Coronary artery (tissue), 2 donors: ENCODE measurements around the gene PGRMC2.

Source experiments
- DNase-seq: peaks from one replicate; pipeline ENCODE4 v3.0.0-alpha.2; 2017; ENCODE audit warnings: low spot score
- H3K27ac ChIP-seq, 2 donors: fragments of 200-600 bp; sonication (generic); one replicate each; pipeline ENCODE4 v1.5.1; 2016 to 2019
- H3K4me3 ChIP-seq: fragments of 200-600 bp; sonication (generic); 2 replicates; pipeline ENCODE4 v1.5.1; 2016; ENCODE audit warnings: mild to moderate bottlenecking, moderate library complexity
- CTCF ChIP-seq: fragments of 200-600 bp; sonication (generic); IDR thresholded peaks from one replicate; pipeline ENCODE4 v1.5.1; 2019; ENCODE audit warnings: antibody characterized with exemption

The PGRMC2 gene

DNA sequence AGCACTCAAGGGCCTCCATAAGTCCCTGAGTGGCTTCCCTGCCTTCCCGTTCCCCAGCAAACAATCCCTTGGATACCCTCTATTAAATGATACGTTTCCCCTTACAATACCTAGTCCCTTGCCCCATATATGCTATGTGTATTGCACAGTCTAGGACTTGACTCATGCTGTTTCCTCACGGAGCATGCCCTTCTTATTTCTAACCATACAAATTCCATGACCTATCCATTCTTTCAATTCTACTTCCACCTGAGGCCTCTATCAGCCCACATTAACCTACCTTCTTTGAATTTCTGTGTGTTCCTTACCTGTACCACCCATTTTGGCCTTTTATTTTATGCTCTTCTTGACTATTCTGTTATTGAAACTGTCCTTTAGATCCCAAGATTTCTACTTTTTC is 2.9 kb upstream of the PGRMC2 start:
- DNase-seq, result no peak
- H3K4me3 ChIP-seq, result no peak overlapping the region
- H3K27ac ChIP-seq, result no peak overlapping the region
- no peak for TF ChIP-seq CTCF

DNA sequence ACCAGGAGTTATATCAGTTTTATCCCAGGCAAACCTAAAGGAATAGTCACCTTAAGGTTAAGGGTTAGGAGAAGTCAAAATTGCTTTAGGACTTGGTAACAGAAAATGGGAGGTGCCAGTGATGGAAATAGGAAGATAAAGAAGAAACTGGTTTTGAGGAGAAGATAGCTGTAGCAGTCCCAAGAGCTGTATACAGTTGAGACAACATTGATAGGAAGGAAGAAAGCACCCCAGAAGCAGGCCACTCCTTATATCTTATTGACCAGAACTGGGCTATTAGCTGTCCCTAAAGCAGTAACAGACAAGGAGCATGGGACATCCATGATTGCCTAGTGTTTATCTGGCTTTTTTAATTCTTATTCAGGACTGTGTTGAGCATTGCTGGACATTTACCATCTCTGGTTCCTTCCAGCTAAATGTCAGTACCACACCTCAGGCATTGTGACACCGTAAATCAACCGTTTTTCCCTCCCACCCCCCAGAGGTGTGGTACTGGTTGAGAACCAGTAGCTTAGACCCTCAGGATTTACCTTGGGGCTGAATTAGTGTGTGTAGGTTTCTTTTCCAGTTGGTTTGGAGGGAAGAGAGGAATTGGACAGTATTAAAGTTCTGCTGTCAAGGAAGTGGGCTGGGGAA is 2.0 kb upstream of the PGRMC2 start:
- Histone ChIP-seq H3K4me3 (no peak overlapping the region), H3K27ac (no peak overlapping the region)
- no peak for TF ChIP-seq CTCF
- no peak for DNase-seq

- Histone ChIP-seq H3K27ac (peak overlapping the region; percentile 83 to 98), H3K4me3 (peak overlapping the region; percentile 99)
- no peak for DNase-seq
- no peak for TF ChIP-seq CTCF
Measured at GRCh38 chr4:128288689-128289106, 1.1 kb upstream of the PGRMC2 start.

DNA sequence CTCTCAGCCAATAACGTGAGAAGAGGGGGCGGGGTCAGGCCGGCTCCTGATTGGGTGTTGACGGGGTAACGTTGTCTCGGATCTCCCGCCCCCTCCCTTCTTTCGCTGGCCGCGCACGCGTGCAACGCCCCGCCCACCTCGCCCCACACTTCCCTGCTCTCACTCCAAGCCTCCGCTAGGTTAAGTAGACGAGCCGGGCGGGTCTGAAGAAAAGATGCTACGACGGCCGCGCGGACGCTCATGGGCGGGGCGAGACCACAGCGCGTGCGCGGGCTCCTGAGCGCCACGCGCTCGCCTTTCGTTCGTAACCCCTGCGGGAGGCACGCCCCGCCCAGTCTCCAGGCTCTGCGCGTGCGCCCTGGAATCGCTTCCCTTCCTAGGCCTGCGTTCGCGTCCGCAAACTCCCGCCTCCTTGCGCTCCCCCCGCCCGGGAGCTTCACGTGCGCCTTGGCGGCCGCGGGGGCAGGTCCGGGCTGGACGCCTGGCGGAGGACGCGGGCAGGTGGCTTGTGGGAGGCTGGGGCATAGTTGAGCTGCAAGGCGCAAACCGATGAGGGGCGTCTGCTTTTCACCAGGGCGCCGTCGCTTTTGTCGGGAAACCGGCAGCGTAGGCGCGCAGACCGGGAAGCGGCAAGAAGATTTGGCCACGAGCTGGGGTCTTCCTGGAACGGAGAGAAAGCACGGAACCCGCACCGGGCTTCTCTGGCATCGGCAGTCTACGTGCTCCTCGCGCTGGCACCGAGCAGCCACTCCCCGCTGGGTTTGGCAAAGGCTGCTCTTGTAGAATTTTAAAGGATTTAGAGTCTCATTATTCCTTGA is 467 bp upstream of the PGRMC2 start:
- DNase-seq, result peak; percentile 99
- TF ChIP-seq CTCF, result no peak
- Histone ChIP-seq H3K4me3 (peak overlapping the region; percentile 99), H3K27ac (peak overlapping the region; percentile 83 to 98)

GRCh38 chr4:128286474-128287058 is 1.0 kb downstream of the PGRMC2 start:
- DNase-seq, result no peak
- peak overlapping the region; percentile 83 to 98 for H3K27ac ChIP-seq
- TF ChIP-seq CTCF, result no peak
- peak overlapping the region; percentile 99 for H3K4me3 ChIP-seq

DNA sequence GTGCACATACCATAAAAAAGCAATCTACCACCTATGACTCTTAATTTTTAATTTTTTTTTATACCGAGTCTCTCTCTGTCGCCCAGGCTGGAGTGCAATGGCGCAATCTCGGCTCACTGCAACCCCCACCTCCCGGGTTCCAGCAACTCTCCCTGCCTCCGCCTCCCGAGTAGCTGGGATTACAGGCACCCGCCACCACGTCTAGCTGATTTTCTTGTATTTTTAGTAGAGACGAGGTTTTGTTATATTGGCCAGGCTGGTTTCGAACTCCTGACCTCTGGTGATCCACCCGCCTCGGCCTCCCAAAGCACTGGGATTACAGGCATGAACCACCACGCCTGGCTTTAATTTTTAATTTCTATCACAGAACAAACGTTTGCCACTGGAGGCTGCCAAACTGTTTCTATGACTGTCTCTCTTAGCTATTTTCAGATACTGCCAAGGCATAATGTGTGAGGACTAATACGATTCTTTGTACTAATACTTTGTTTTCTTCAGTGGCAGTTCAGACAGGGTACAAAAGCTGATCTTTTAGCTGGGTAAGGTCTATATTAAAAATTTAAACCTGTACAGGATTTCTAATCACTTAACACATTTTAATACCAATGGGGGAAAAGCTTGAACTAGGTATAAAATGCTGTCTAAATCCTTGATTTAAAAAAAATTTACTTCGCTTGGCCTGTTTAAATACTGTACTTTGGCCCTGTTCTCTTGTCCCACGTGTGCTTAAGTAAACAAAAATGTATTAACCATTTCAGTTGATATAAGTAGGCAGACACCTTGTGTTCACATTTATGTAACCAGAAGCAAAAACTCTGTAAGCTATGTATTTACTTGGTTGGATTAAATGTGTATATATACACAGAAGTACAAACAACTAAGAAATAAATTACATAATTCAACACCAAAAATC is 2.3 kb downstream of the PGRMC2 start:
- DNase-seq, result no peak
- peak overlapping the region; percentile 99 for H3K4me3 ChIP-seq
- peak overlapping the region in 1 of 2 donors; percentile 0 for H3K27ac ChIP-seq
- no peak for TF ChIP-seq CTCF
